Measurements from ENCODE around the gene RGMA. TPM values are rescaled to one million over a fixed set of nuclear protein-coding genes. Genes with fewer than 3 reads are reported as not detected.

Gene RGMA
- total RNA-seq, 1 experiment from 2014 or later: 5.5 TPM

DNA sequence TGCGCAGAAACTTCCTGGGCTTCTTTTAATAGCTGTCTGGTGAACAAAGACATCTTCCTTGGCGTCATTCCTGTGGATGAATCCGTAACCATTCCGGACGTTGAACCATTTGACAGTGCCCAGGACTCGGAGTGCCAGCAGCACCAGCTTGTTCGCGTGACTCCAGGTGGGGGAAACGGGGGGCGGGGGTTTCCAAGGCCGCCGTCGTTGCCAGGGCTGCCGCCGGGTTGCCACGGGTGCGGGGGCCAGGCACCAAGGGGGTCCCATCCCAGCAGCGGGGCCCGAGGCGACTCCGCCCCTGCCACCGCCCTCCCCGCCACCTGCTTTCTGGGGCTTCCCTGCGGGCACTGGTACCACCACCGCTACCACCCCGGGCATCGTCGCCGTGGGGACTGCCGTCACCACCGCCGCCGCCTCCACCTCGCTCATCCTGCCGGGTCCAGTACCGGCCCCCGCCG, 22.8 kb downstream of the RGMA start:
- Histone ChIP-seq H3K9ac (ENCODE audit: low read length) (no peak overlapping the region), H3K9me3 (ENCODE audit: control insufficient read depth in 1 of 2, insufficient read depth in 1 of 2, low read depth in 1 of 2, low read length in 2 of 2) (no peaks in the 10 kb centered on the region), H3K27me3 (ENCODE audit: insufficient read depth, low read length) (no peaks in the 10 kb centered on the region), H3K27ac (ENCODE audit: low read depth, low read length) (no peak overlapping the region), H3K4me3 (replicated peaks in 1 of 2; ENCODE audit: low read depth in 1 of 2, low read length in 2 of 2) (no peak overlapping the region), H2AFZ (ENCODE audit: low read depth, low read length, poor library complexity, severe bottlenecking) (no peak overlapping the region), H3K4me2 (ENCODE audit: low read length) (no peak overlapping the region), H3K9me2 (ENCODE audit: insufficient read depth) (no peaks in the 10 kb centered on the region), H3K36me3 (ENCODE audit: control insufficient read depth in 1 of 2, insufficient read depth in 2 of 2, low read length in 2 of 2) (no peaks in the 10 kb centered on the region), H3K79me2 (ENCODE audit: insufficient read depth, low read length) (no peaks in the 10 kb centered on the region), H4K20me1 (ENCODE audit: insufficient read depth) (no peaks in the 10 kb centered on the region), H3K4me1 (ENCODE audit: control insufficient read depth in 1 of 2, insufficient read depth in 2 of 2, low read length in 2 of 2) (peaks cover 5 to 18% of the 10 kb centered on the region in 2 experiments; a peak in 3 of 4 replicates)
- DNase-seq (ENCODE audit: low read depth, low spot score): no peak
- no peak for ATAC-seq
- ChIA-PET CTCF (no interaction called here), POLR2A (no interaction called here), RAD21 (ENCODE audit: low non-redundant PET in 1 of 2, low total read pairs in 2 of 2, uncharacterized antibody in 2 of 2, unreplicated experiment in 2 of 2) (no interaction called here)
- intact Hi-C loops (cut with micrococcal nuclease): no loop called here
- BruUV-seq (replicated peaks): no TSS peak
- TF ChIP-seq ZBTB33 (IDR thresholded peaks at IDR 0.05; ENCODE audit: extremely low read depth, insufficient replicate concordance, low read length) (no peak), EZH2phosphoT487 (IDR thresholded peaks at IDR 0.05; ENCODE audit: borderline replicate concordance) (no peak), ATF3 (IDR thresholded peaks at IDR 0.05) (no peak), ZFX (IDR thresholded peaks at IDR 0.05) (no peak), JUND (IDR thresholded peaks at IDR 0.05) (no peak), EGR1 (IDR thresholded peaks at IDR 0.05; ENCODE audit: low read depth) (no peak), SIN3A (IDR thresholded peaks at IDR 0.05; ENCODE audit: low read depth) (no peak), ELF1 (IDR thresholded peaks at IDR 0.05; ENCODE audit: borderline replicate concordance, low read depth) (no peak), POLR2AphosphoS5 (IDR thresholded peaks at IDR 0.05; ENCODE audit: low read depth, low read length) (no peak)

DNA sequence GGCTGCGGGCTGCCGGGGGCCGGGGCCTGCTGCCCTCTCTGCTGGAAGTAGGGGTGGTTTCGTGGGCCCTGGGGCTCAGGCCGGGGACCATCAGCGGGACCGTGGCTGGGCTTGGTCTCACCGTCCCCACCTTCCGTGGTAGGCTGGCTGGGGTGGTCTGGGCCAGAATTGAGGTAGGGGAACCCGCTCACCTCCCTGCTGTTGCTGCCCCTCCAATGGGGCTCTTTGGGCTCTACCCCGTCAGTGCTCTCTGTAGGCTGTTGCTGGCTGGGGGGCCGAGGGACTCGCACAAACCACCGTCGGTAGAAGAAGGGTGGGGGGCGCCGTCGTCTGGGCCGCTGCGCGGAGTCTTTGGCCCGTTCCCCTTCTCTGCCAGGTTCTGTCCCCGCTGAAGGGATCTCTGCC, 23.4 kb downstream of the RGMA start:
- RAD21 ChIA-PET (ENCODE audit: low non-redundant PET in 1 of 2, low total read pairs in 2 of 2, uncharacterized antibody in 2 of 2, unreplicated experiment in 2 of 2): no interaction called here
- intact Hi-C loops (cut with micrococcal nuclease): no loop called here
- POLR2A ChIA-PET: no interaction called here
- Histone ChIP-seq H3K9me2 (ENCODE audit: insufficient read depth) (no peaks in the 10 kb centered on the region), H3K79me2 (ENCODE audit: insufficient read depth, low read length) (no peaks in the 10 kb centered on the region), H3K4me2 (ENCODE audit: low read length) (no peak overlapping the region), H3K27me3 (ENCODE audit: insufficient read depth, low read length) (no peaks in the 10 kb centered on the region), H3K9ac (ENCODE audit: low read length) (no peak overlapping the region), H3K36me3 (ENCODE audit: control insufficient read depth in 1 of 2, insufficient read depth in 2 of 2, low read length in 2 of 2) (no peaks in the 10 kb centered on the region), H3K4me3 (replicated peaks in 1 of 2; ENCODE audit: low read depth in 1 of 2, low read length in 2 of 2) (no peak overlapping the region), H3K4me1 (ENCODE audit: control insufficient read depth in 1 of 2, insufficient read depth in 2 of 2, low read length in 2 of 2) (peaks cover 9 to 19% of the 10 kb centered on the region in 2 experiments), H2AFZ (ENCODE audit: low read depth, low read length, poor library complexity, severe bottlenecking) (no peak overlapping the region), H3K9me3 (ENCODE audit: control insufficient read depth in 1 of 2, insufficient read depth in 1 of 2, low read depth in 1 of 2, low read length in 2 of 2) (no peaks in the 10 kb centered on the region), H3K27ac (ENCODE audit: low read depth, low read length) (no peak overlapping the region), H4K20me1 (ENCODE audit: insufficient read depth) (no peaks in the 10 kb centered on the region)
- no TSS peak for BruUV-seq (replicated peaks)
- TF ChIP-seq JUND (IDR thresholded peaks at IDR 0.05) (no peak), MAX (IDR thresholded peaks at IDR 0.05) (no peak)
- DNase-seq (ENCODE audit: low read depth, low spot score) (no peak), ATAC-seq (no peak)
- CTCF ChIA-PET: no interaction called here
